B cell (primary cell): ENCODE measurements around the gene CST9L. TPM values are rescaled to one million over a fixed set of nuclear protein-coding genes. Genes with fewer than 3 reads are reported as not detected.

ENCODE experiments used
- ATAC-seq: fragments of 200-7000 bp; cut with Tn5 transposase; one replicate; pipeline ENCODE4 v1.10.0; 2021; ENCODE audit warnings: low read depth, mild to moderate bottlenecking, moderate number of reproducible peaks, moderate library complexity
- CTCF ChIA-PET: fragments of 350-600 bp; sonication (Branson Sonifier 250); formaldehyde crosslinking; loops from one replicate; lab custom pipeline; 2021; ENCODE audit warnings: antibody characterized with exemption, inconsistent platforms; lab: Charles Lee
- POLR2A ChIA-PET: fragments of 350-600 bp; sonication (Branson Sonifier 250); formaldehyde crosslinking; loops from one replicate; lab custom pipeline; 2021; ENCODE audit warnings: antibody characterized with exemption; lab: Charles Lee
- DNase-seq: peaks from one replicate; pipeline ENCODE4 v3.0.0; 2013
- H2AFZ ChIP-seq: 2 replicates; pipeline ENCODE4 v1.6.1; 2012; ENCODE audit warnings: mild to moderate bottlenecking, low read depth, low read length; ENCODE audit not compliant: insufficient read depth, poor library complexity, severe bottlenecking
- H3K27ac ChIP-seq, 2 donors: 1 replicate in 1 of 2; 2 replicates in 1 of 2; pipeline ENCODE4 v1.5.1; 2012 to 2013; ENCODE audit warnings: low read length in 2 of 2, mild to moderate bottlenecking in 2 of 2, moderate library complexity in 1 of 2
- H3K27me3 ChIP-seq, 4 experiments: fragments of 200-600 bp in 1 of 4; sonication (generic) in 1 of 4; replicated peaks in 1 of 4; 1 replicate in 2 of 4; 2 replicates in 2 of 4; pipeline versions ENCODE4 v1.6.1 to v1.7.0; 2013 to 2016; ENCODE audit warnings: low read length in 3 of 4, mild to moderate bottlenecking in 2 of 4, mixed read lengths in 1 of 4, moderate library complexity in 1 of 4; ENCODE audit not compliant: insufficient read depth in 4 of 4, control insufficient read depth in 3 of 4; ENCODE audit errors: control extremely low read depth in 1 of 4
- H3K36me3 ChIP-seq, 2 experiments: replicated peaks in 1 of 2; 1 replicate in 1 of 2; 2 replicates in 1 of 2; pipeline versions ENCODE4 v1.6.1 to v1.7.1; 2013; ENCODE audit warnings: low read length in 1 of 2; ENCODE audit not compliant: insufficient read depth in 2 of 2, control insufficient read depth in 1 of 2; ENCODE audit errors: control extremely low read depth in 1 of 2, extremely low read depth in 1 of 2
- H3K4me1 ChIP-seq, 2 donors: fragments of 200-600 bp in 1 of 2; sonication (generic) in 1 of 2; 1 replicate in 1 of 2; 2 replicates in 1 of 2; pipeline versions ENCODE4 v1.5.1 to v1.6.1; 2013 to 2017; ENCODE audit warnings: low read length in 2 of 2; ENCODE audit not compliant: control insufficient read depth in 2 of 2, insufficient read depth in 2 of 2
- H3K4me2 ChIP-seq: replicated peaks from 2 replicates; pipeline ENCODE3; 2012; ENCODE audit warnings: mild to moderate bottlenecking, low read depth, low read length; ENCODE audit not compliant: poor library complexity, severe bottlenecking
- H3K4me3 ChIP-seq, 5 experiments: fragments of 200-600 bp in 1 of 5; sonication (generic) in 1 of 5; 1 replicate in 3 of 5; 2 replicates in 2 of 5; pipeline versions ENCODE4 v1.5.1 to v1.7.0; 2011 to 2016; ENCODE audit warnings: low read length in 4 of 5, mild to moderate bottlenecking in 4 of 5, low read depth in 2 of 5, control low read depth in 1 of 5, moderate library complexity in 1 of 5; ENCODE audit not compliant: insufficient read depth in 1 of 5; ENCODE audit errors: control extremely low read depth in 1 of 5, extremely low read depth in 1 of 5
- H3K79me2 ChIP-seq: fragments of 200-600 bp; sonication (generic); one replicate; pipeline ENCODE4 v1.6.0; 2016; ENCODE audit warnings: low read length; ENCODE audit not compliant: control insufficient read depth, insufficient read depth
- H3K9ac ChIP-seq: fragments of 200-600 bp; sonication (generic); 2 replicates; pipeline ENCODE4 v1.6.1; 2017; ENCODE audit warnings: mild to moderate bottlenecking, low read length, moderate library complexity
- H3K9me3 ChIP-seq, 3 donors: one replicate each; pipeline versions ENCODE4 v1.6.1 to v1.7.1; 2013; ENCODE audit warnings: low read length in 2 of 3; ENCODE audit not compliant: control insufficient read depth in 2 of 3, insufficient read depth in 1 of 3; ENCODE audit errors: control extremely low read depth in 1 of 3
- H4K20me1 ChIP-seq: 2 replicates; pipeline ENCODE4 v1.6.0; 2012; ENCODE audit warnings: mild to moderate bottlenecking, low read length; ENCODE audit not compliant: insufficient read depth, control insufficient read depth, poor library complexity, severe bottlenecking
- H3K27ac Mint-ChIP-seq: one replicate; pipeline ENCODE4 v1.8.0; 2021; ENCODE audit warnings: mixed read lengths
- H3K27me3 Mint-ChIP-seq: one replicate; pipeline ENCODE4 v1.8.0; 2021; ENCODE audit warnings: mixed read lengths
- H3K4me1 Mint-ChIP-seq: one replicate; pipeline ENCODE4 v1.8.0; 2021; ENCODE audit warnings: mixed read lengths
- H3K4me3 Mint-ChIP-seq: one replicate; pipeline ENCODE4 v1.8.0; 2021; ENCODE audit warnings: mixed read lengths
- H3K9me3 Mint-ChIP-seq: one replicate; pipeline ENCODE4 v1.8.0; 2022; ENCODE audit warnings: mixed read lengths; ENCODE audit not compliant: insufficient read depth
- EZH2 ChIP-seq: IDR thresholded peaks from 2 replicates; pipeline ENCODE4 v1.6.1; 2012; ENCODE audit warnings: borderline replicate concordance, low read depth, mild to moderate bottlenecking, moderate library complexity, low read length; ENCODE audit not compliant: insufficient read depth, poor library complexity, severe bottlenecking
- WGBS: methylation state at CpG from one replicate; pipeline ENCODE4 v1.1.5; 2013; ENCODE audit warnings: missing lambda C conversion rate; ENCODE audit not compliant: insufficient coverage; 5-methylcytosine and 5-hydroxymethylcytosine counted together
- intact Hi-C: fragments of 100-400 bp; cut with micrococcal nuclease; formaldehyde crosslinking; loops from one replicate; pipeline ENCODE4 v1.10.0; 2022
- polyA plus RNA-seq: library from polyadenylated mRNA; depleted of rRNA; stranded (reverse); fragments of >200 nt; gene quantifications from 2 replicates; pipeline ENCODE4 v1.2.3, GENCODE V29; 2012
- total RNA-seq, 2 donors: library from RNA; stranded (reverse); fragments of 120-200 nt in 1 of 2; gene quantifications; 1 replicate in 1 of 2; 2 replicates in 1 of 2; pipeline versions ENCODE4 v1.2.3 to v1.2.4, GENCODE V29; 2013 to 2022
- TF ChIP-seq, protein P1 (sequence below): fragments of 200-600 bp; IDR thresholded peaks from one replicate; pipeline ENCODE4 v1.8.0; 2022; ENCODE audit warnings: antibody characterized with exemption, mild to moderate bottlenecking

CST9L gene
- total and polyA plus RNA-seq, 2 donors (not counting 1 experiment from before 2014, with no cell fraction given) = not detected

DNA sequence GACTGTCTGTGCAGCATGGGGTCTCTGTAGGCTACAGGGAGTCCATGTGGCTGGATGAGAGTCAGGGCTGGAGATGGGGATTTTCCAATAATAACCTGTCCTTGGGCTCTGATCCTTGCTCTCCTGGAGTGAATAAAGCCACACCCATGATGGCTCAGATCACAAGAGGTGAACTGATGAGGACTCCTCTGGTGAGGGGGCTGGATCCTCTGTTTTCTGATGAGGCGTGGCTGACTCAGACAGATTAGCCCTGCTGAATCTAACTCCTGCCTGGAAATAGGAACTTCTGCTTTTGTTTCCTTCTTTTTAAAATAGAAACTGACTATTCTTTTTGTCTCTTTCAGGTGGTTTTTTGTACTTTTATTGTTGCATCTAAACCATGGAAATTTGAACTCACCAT lies 27.0 kb downstream of the CST9L start:
- Histone ChIP-seq H3K9me3 (no peaks in the 10 kb centered on the region), H3K4me1 (no peaks in the 10 kb centered on the region), H3K27me3 (no peaks in the 10 kb centered on the region), H4K20me1 (no peaks in the 10 kb centered on the region), H3K4me3 (no peak overlapping the region), H2AFZ (no peak overlapping the region), H3K79me2 (no peaks in the 10 kb centered on the region), H3K27ac (no peak overlapping the region), H3K9ac (no peak overlapping the region), H3K4me2 (no peak overlapping the region), H3K36me3 (no peaks in the 10 kb centered on the region)
- no peaks in the 10 kb centered on the region for H3K4me1 Mint-ChIP-seq
- intact Hi-C loops = no loop called here
- ATAC-seq (no peak), DNase-seq (no peak)
- H3K9me3 Mint-ChIP-seq = no peaks in the 10 kb centered on the region
- H3K4me3 Mint-ChIP-seq = no peak overlapping the region
- H3K27me3 Mint-ChIP-seq = peaks cover 4% of the 10 kb centered on the region
- ChIA-PET CTCF (no interaction called here), POLR2A (no interaction called here)
- TF ChIP-seq EZH2 = no peak
- TF ChIP-seq, protein P1, sequence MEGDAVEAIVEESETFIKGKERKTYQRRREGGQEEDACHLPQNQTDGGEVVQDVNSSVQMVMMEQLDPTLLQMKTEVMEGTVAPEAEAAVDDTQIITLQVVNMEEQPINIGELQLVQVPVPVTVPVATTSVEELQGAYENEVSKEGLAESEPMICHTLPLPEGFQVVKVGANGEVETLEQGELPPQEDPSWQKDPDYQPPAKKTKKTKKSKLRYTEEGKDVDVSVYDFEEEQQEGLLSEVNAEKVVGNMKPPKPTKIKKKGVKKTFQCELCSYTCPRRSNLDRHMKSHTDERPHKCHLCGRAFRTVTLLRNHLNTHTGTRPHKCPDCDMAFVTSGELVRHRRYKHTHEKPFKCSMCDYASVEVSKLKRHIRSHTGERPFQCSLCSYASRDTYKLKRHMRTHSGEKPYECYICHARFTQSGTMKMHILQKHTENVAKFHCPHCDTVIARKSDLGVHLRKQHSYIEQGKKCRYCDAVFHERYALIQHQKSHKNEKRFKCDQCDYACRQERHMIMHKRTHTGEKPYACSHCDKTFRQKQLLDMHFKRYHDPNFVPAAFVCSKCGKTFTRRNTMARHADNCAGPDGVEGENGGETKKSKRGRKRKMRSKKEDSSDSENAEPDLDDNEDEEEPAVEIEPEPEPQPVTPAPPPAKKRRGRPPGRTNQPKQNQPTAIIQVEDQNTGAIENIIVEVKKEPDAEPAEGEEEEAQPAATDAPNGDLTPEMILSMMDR = no peak
- no peak overlapping the region for H3K27ac Mint-ChIP-seq
- WGBS = no CpG with 5 or more reads among the region's 1 CpG

DNA sequence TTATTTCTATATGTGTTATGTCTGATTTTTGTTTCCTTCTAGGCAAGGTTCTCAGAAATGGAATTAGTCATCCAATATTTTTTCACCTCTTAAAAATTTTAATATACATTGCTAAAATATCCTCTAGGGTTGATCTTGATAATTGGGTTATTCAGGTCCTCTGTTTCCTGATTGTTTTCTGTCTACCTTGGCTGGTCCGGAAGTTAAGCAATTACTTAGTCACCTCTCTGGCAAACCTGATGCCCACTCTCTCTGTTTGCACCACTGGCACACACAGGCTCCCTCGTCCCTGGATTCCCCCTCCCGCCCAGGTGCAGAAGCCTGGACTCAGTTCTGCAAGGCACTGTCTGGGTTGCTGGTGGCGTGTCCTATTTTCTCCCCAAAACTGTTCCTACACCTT lies 27.7 kb downstream of the CST9L start:
- no peak overlapping the region for H3K27ac ChIP-seq

More for the DNA sequence above, 27.7 kb downstream of the CST9L start:
- no peaks in the 10 kb centered on the region for H3K4me1 ChIP-seq
- no peaks in the 10 kb centered on the region for H3K79me2 ChIP-seq
- TF ChIP-seq, protein P1 = no peak
- TF ChIP-seq EZH2 = no peak
- intact Hi-C loops = no loop called here
- peaks cover 0 to 3% (median 0%) of the 10 kb centered on the region in 3 donors for H3K9me3 ChIP-seq
- H3K27ac Mint-ChIP-seq = no peak overlapping the region
- no peak overlapping the region for H3K4me3 Mint-ChIP-seq
- DNase-seq (no peak), ATAC-seq (no peak)
- H3K4me1 Mint-ChIP-seq = no peaks in the 10 kb centered on the region
- H2AFZ ChIP-seq = no peak overlapping the region
- no peak overlapping the region for H3K4me3 ChIP-seq
- peaks cover 4% of the 10 kb centered on the region for H3K27me3 Mint-ChIP-seq
- CTCF ChIA-PET = no interaction called here
- H3K27me3 ChIP-seq = no peaks in the 10 kb centered on the region
- 88% methylated on average over 3 of the region's 4 CpGs for WGBS
- POLR2A ChIA-PET = no interaction called here
- H3K9me3 Mint-ChIP-seq = no peaks in the 10 kb centered on the region
- H4K20me1 ChIP-seq = no peaks in the 10 kb centered on the region
- no peaks in the 10 kb centered on the region for H3K36me3 ChIP-seq
- H3K9ac ChIP-seq = no peak overlapping the region
- no peak overlapping the region for H3K4me2 ChIP-seq
